ENCODE measurements around the gene USH2A.
A peak's percentile ranks its signal among the peaks of the same experiment; 100 is the strongest.
"Not testable (repeated sequence)": the region's sequence is repeated elsewhere in the genome, so short reads cannot be mapped to it uniquely, and the experiment has no call there.

Gene USH2A

DNA sequence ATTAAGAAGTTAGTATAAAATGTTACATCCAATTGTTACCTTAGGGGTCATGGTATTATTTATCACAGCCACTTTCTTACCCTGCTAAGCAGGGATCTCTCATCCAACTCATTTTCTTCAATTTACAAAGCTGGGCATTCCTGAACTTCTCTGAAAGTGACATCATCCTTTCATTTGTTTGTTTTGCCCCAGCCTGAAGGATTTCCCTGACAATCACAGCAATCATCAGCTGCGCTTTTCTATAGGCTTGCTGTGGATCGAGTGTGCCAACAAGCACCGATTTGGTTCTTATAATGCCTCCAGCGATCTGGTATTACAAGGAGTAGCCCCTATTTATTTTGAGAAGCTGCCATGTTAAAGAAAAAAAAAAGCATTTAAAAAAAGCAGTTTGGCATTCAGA, 240.2 kb downstream of the USH2A start:
- 3 to 11% methylated on average over 3 to 4 of the region's 4 CpGs for WGBS, 2 experiments (ENCODE audit: insufficient coverage in 2 of 2)
- H3K27ac ChIP-seq (ENCODE audit: low read depth, low read length, severe bottlenecking), result peak overlapping the region; percentile 88
- no peaks in the 10 kb centered on the region for H3K36me3 ChIP-seq (ENCODE audit: control insufficient read depth, insufficient read depth, low read length)
- no peak overlapping the region for H3K4me3 ChIP-seq (ENCODE audit: extremely low read depth, insufficient read depth, low read length, poor library complexity, severe bottlenecking)
- H3K4me1 ChIP-seq (ENCODE audit: control insufficient read depth, insufficient read depth, low read length, poor library complexity, severe bottlenecking), result peaks cover 22% of the 10 kb centered on the region
- H3K9me3 ChIP-seq (ENCODE audit: control insufficient read depth, low read length), result no peaks in the 10 kb centered on the region

DNA sequence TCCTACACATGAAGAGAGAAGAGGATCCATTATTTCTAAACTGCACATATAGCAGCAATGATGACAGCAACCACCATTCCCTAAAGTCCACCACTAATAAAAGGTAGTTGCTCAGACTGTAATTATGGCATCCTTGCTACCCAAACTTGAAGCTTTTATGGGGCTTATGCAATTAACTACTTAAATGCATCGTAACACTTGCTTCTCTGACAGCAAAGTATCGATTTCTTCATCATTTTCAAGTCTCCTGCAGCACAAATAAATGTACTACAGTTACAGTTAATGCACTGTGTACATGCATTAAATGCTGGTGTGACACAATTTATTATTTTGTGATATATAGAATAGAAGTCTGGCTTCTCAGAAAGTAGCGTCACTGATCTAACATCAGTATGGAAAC, 241.7 kb downstream of the USH2A start:
- Histone ChIP-seq H3K27ac (ENCODE audit: low read depth, low read length, severe bottlenecking) (no peak overlapping the region), H3K9me3 (ENCODE audit: control insufficient read depth, low read length) (no peaks in the 10 kb centered on the region), H3K36me3 (ENCODE audit: control insufficient read depth, insufficient read depth, low read length) (no peaks in the 10 kb centered on the region), H3K4me1 (ENCODE audit: control insufficient read depth, insufficient read depth, low read length, poor library complexity, severe bottlenecking) (peaks cover 22% of the 10 kb centered on the region), H3K4me3 (ENCODE audit: extremely low read depth, insufficient read depth, low read length, poor library complexity, severe bottlenecking) (no peak overlapping the region)
- no CpG with 5 or more reads among the region's 3 CpGs for WGBS, 2 experiments (ENCODE audit: insufficient coverage in 2 of 2)

DNA sequence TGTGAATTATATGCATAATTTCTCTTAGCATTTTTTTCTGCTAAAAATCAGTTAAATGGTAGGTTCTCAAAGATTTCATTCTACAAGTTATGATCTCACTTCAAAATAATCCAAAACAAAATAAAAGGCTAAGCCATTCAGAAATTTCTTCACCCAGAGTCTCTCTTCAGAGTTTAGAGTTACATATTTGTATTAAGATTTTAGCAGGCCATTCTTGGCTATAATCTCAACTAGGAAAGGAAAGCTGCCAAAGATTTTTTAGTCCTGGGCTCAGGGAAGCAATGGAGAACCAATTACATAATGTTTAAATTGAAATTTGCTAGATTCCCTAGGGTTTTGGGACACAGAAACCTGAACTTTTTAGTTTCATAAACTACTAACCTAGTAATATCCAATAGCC, 245.0 kb downstream of the USH2A start:
- no peaks in the 10 kb centered on the region for H3K9me3 ChIP-seq (ENCODE audit: control insufficient read depth, low read length)

DNA sequence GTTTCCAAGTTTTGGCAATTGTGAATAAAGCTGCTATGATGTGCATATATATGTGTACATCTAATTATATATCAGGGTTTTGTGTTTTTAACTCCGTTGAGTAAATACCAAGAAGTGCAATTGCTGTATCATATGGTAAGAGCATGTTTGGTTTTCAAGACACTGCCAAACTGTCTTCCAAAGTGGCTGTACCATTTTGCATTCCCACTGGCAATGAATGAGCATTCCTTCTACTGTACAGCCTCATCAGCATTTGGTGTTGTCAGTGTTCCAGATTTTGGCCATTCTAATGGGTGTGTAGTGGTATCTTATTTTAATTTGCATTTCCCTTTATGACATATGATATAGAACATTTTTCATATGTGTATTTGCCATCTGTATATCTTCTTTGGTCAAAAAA, 246.3 kb downstream of the USH2A start:
- WGBS, 2 experiments (ENCODE audit: insufficient coverage in 2 of 2), result 100% methylated on average over 1 of the region's 1 CpG; no CpG with 5 or more reads in 1 of the 2 experiments
- H3K4me3 ChIP-seq (ENCODE audit: extremely low read depth, insufficient read depth, low read length, poor library complexity, severe bottlenecking), result no peak overlapping the region
- H3K9me3 ChIP-seq (ENCODE audit: control insufficient read depth, low read length), result no peaks in the 10 kb centered on the region

More for the DNA sequence above, 245.0 kb downstream of the USH2A start:
- no peak overlapping the region for H3K27ac ChIP-seq (ENCODE audit: low read depth, low read length, severe bottlenecking)
- peaks cover 10% of the 10 kb centered on the region for H3K4me1 ChIP-seq (ENCODE audit: control insufficient read depth, insufficient read depth, low read length, poor library complexity, severe bottlenecking)
- H3K4me3 ChIP-seq (ENCODE audit: extremely low read depth, insufficient read depth, low read length, poor library complexity, severe bottlenecking), result no peak overlapping the region
- no peaks in the 10 kb centered on the region for H3K36me3 ChIP-seq (ENCODE audit: control insufficient read depth, insufficient read depth, low read length)

DNA sequence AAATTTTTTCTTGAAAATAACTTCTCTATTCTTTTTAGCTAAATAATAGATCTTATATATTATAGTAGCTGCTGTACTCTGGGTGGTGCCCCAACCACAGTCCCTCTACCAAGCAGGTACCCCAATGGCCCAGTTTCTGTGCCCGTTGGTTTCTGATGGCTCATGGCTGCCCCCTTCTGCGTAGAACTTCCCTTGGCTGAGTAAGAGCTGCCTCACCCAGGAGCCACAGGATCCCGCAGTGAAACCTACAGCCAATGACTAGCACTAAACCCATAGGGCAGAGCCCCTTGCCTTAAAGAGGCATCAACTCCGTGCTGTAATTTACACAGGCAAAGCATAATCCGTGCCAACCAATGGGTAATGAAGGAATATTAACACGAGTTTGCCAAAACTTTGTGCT, 247.5 kb downstream of the USH2A start:
- Histone ChIP-seq H3K4me3 (ENCODE audit: extremely low read depth, insufficient read depth, low read length, poor library complexity, severe bottlenecking) (no peak overlapping the region), H3K9me3 (ENCODE audit: control insufficient read depth, low read length) (no peaks in the 10 kb centered on the region), H3K36me3 (ENCODE audit: control insufficient read depth, insufficient read depth, low read length) (no peaks in the 10 kb centered on the region), H3K4me1 (ENCODE audit: control insufficient read depth, insufficient read depth, low read length, poor library complexity, severe bottlenecking) (no peaks in the 10 kb centered on the region), H3K27ac (ENCODE audit: low read depth, low read length, severe bottlenecking) (no peak overlapping the region)
- WGBS, 2 experiments (ENCODE audit: insufficient coverage in 2 of 2), result 85% methylated on average over 3 of the region's 6 CpGs

More for the DNA sequence above, 246.3 kb downstream of the USH2A start:
- Histone ChIP-seq H3K36me3 (ENCODE audit: control insufficient read depth, insufficient read depth, low read length) (no peaks in the 10 kb centered on the region), H3K27ac (ENCODE audit: low read depth, low read length, severe bottlenecking) (no peak overlapping the region), H3K4me1 (ENCODE audit: control insufficient read depth, insufficient read depth, low read length, poor library complexity, severe bottlenecking) (no peaks in the 10 kb centered on the region)

DNA sequence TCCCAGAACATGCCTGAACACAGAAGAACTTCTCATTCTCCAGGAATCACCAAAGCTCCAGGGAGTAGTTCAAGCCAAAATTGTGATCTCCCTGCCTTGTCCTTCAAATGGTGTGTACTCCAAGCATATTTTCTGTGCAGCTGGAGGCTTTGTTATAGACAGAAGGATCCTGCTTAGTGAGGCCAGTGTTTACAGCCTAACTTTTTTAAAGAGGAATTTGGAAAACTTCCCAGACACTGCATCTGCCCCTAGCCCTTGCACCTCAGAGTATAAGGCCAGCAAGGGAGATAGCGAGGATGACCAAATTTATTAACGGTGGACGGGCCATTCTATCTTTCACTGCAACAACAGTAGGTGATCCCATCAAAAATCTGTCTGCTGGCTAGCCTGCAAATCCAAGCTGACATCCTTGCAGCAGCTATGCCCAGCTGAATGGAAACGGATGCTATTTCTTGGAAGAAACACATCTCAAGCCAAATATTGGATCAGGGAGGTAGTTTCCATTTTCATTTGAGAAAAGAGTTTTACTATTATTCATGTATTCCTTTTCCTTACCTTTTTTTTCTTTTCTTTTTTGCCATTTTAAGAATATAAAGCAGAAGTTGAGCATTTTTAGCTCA, 249.8 kb downstream of the USH2A start:
- Histone ChIP-seq H3K36me3 (ENCODE audit: control insufficient read depth, insufficient read depth, low read length) (no peaks in the 10 kb centered on the region), H3K4me1 (ENCODE audit: control insufficient read depth, insufficient read depth, low read length, poor library complexity, severe bottlenecking) (no peaks in the 10 kb centered on the region), H3K27ac (ENCODE audit: low read depth, low read length, severe bottlenecking) (no peak overlapping the region), H3K9me3 (ENCODE audit: control insufficient read depth, low read length) (no peaks in the 10 kb centered on the region), H3K4me3 (ENCODE audit: extremely low read depth, insufficient read depth, low read length, poor library complexity, severe bottlenecking) (no peak overlapping the region)
- WGBS, 2 experiments (ENCODE audit: insufficient coverage in 2 of 2), result 92 to 100% methylated on average over 2 to 3 of the region's 4 CpGs

DNA sequence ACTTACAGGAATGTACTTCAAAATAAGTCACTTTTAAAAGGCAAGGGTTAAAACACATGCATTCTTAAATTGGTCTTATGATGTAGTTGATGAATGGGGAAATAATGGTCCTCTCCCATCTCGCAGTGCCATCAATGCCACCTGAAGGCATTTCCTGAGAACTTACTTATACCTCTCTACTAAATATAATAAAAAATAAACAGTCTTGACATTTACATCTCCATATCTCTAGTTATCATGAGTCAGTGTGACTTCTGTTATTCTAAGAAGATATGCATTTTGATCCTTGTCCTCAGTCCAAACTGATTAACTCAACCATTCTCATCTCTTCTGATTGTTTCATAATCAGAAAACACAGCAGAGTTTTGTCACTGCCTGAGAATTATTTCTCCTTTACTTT, 253.9 kb downstream of the USH2A start:
- Histone ChIP-seq H3K9me3 (ENCODE audit: control insufficient read depth, low read length) (no peaks in the 10 kb centered on the region), H3K27ac (ENCODE audit: low read depth, low read length, severe bottlenecking) (no peak overlapping the region), H3K4me1 (ENCODE audit: control insufficient read depth, insufficient read depth, low read length, poor library complexity, severe bottlenecking) (no peaks in the 10 kb centered on the region), H3K4me3 (ENCODE audit: extremely low read depth, insufficient read depth, low read length, poor library complexity, severe bottlenecking) (no peak overlapping the region), H3K36me3 (ENCODE audit: control insufficient read depth, insufficient read depth, low read length) (no peaks in the 10 kb centered on the region)
- WGBS, 2 experiments (ENCODE audit: insufficient coverage in 2 of 2), result no CpG with 5 or more reads among the region's 1 CpG

DNA sequence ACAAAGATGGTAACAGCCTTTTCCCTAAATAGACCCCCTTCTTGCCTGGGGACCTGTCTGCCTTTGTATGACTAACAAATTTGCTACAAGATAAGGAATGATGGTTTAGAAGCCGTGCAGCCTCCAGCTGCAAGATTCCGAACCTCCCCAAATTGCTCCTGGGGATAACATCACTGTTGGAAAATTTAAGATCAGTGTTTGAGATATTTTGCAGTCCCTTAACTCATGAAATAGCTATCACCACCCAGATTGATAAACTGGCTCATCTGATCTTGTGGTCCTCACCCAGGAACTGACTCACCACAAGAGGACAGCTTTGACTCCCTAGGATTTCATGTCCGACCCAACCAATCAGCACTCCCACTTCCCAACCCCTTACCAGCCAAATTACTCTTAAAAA, 254.7 kb downstream of the USH2A start:
- no peak overlapping the region for H3K27ac ChIP-seq (ENCODE audit: low read depth, low read length, severe bottlenecking)
- no peaks in the 10 kb centered on the region for H3K4me1 ChIP-seq (ENCODE audit: control insufficient read depth, insufficient read depth, low read length, poor library complexity, severe bottlenecking)
- no peaks in the 10 kb centered on the region for H3K9me3 ChIP-seq (ENCODE audit: control insufficient read depth, low read length)
- no peaks in the 10 kb centered on the region for H3K36me3 ChIP-seq (ENCODE audit: control insufficient read depth, insufficient read depth, low read length)
- whole genome bisulfite sequencing, 2 experiments (ENCODE audit: insufficient coverage in 2 of 2), result 83 to 100% methylated on average over 1 of the region's 3 CpGs
- H3K4me3 ChIP-seq (ENCODE audit: extremely low read depth, insufficient read depth, low read length, poor library complexity, severe bottlenecking), result no peak overlapping the region

DNA sequence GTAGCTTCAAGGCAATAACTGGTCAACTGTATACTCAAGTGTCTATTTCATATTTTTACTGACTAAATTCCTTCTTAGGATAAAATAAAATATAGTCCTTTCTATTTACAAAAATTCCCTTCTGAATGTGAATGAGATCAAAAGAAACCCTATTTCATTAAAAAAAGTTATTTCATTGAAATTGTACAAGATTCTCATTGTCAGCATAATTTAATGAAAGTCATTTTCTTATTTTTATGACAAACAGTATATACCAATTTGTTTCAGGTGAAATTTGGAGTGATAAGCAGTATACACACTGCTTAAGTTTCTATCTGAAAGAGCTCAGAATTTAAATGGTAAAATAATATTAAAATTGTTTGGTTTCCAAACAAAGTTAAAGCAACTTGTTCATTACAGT, 269.2 kb downstream of the USH2A start:
- Histone ChIP-seq H3K36me3 (ENCODE audit: control insufficient read depth, insufficient read depth, low read length) (no peaks in the 10 kb centered on the region), H3K27ac (ENCODE audit: low read depth, low read length, severe bottlenecking) (no peak overlapping the region), H3K4me3 (ENCODE audit: extremely low read depth, insufficient read depth, low read length, poor library complexity, severe bottlenecking) (no peak overlapping the region), H3K4me1 (ENCODE audit: control insufficient read depth, insufficient read depth, low read length, poor library complexity, severe bottlenecking) (no peaks in the 10 kb centered on the region), H3K9me3 (ENCODE audit: control insufficient read depth, low read length) (no peaks in the 10 kb centered on the region)

DNA sequence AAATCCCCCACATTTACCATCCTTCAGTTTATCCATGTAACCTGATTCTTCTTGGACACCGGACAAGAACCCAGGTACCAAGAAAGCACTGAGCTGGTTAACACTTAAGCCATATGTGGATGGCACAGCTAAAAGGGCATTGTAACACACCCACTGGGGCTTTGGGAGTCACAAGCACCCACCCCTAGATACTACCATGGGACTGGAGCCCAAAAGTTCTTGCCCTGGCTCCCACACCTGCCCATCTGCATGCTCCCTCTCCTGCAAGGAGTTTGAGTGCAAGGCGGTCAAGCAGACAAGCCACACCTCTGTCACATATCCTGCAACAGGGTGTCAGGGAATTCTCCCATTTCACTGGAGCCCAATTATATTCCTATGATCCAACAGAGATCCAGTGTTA, 270.1 kb downstream of the USH2A start:
- Histone ChIP-seq H3K9me3 (ENCODE audit: control insufficient read depth, low read length) (no peaks in the 10 kb centered on the region), H3K36me3 (ENCODE audit: control insufficient read depth, insufficient read depth, low read length) (no peaks in the 10 kb centered on the region), H3K4me1 (ENCODE audit: control insufficient read depth, insufficient read depth, low read length, poor library complexity, severe bottlenecking) (no peaks in the 10 kb centered on the region), H3K27ac (ENCODE audit: low read depth, low read length, severe bottlenecking) (no peak overlapping the region), H3K4me3 (ENCODE audit: extremely low read depth, insufficient read depth, low read length, poor library complexity, severe bottlenecking) (no peak overlapping the region)
- 83 to 90% methylated on average over 1 to 2 of the region's 2 CpGs for WGBS, 2 experiments (ENCODE audit: insufficient coverage in 2 of 2)

DNA sequence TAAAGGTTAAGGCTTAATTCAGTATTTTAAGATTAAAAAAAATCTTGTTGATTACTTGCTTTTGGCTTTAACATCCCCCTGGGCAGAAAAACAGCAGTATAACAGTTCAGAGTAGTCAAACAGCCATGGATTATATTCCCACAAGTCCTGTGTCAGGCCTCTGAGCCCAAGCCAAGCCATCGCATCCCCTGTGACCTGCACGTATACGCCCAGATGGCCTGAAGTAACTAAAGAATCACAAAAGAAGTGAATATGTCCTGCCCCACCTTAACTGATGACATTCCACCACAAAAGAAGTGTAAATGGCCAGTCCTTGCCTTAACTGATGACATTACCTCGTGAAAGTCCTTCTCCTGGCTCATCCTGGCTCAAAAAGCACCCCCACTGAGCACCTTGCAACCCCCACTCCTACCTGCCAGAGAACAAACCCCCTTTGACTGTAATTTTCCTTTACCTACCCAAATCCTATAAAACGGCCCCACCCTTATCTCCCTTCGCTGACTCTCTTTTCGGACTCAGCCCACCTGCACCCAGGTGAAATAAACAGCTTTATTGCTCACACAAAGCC, 277.7 kb downstream of the USH2A start:
- no CpG with 5 or more reads among the region's 7 CpGs for WGBS, 2 experiments (ENCODE audit: insufficient coverage in 2 of 2)
- H3K27ac ChIP-seq (ENCODE audit: low read depth, low read length, severe bottlenecking); H3K4me3 ChIP-seq (ENCODE audit: extremely low read depth, insufficient read depth, low read length, poor library complexity, severe bottlenecking): not testable (repeated sequence)

More for the DNA sequence above, 277.7 kb downstream of the USH2A start:
- H3K9me3 ChIP-seq (ENCODE audit: control insufficient read depth, low read length); H3K36me3 ChIP-seq (ENCODE audit: control insufficient read depth, insufficient read depth, low read length); H3K4me1 ChIP-seq (ENCODE audit: control insufficient read depth, insufficient read depth, low read length, poor library complexity, severe bottlenecking): not testable (repeated sequence)
